SK-MEL-5 (cell line): ENCODE results near the gene ERGIC1. TPM values are rescaled to one million over a fixed set of nuclear protein-coding genes. Genes with fewer than 3 reads are reported as not detected.
"Not testable (repeated sequence)": the region's sequence is repeated elsewhere in the genome, so short reads cannot be mapped to it uniquely, and the experiment has no call there.

ENCODE experiments used
- DNase-seq: peaks from one replicate; pipeline ENCODE4 v3.0.0-alpha.2; 2016; ENCODE audit warnings: low read depth, low spot score
- in situ Hi-C: cut with HindIII; loops from 2 replicates; pipeline ENCODE4 v1.10.0; 2016; ENCODE audit warnings: low sequenced_read_pairs, high pct_unique_total_duplicates, low pct_unique_long_range_greater_than_20kb
- total RNA-seq: library from RNA; depleted of rRNA; stranded (reverse); fragments of >200 nt; shearing (Covaris generic); gene quantifications from 2 replicates; pipeline ENCODE4 v1.2.3, GENCODE V29; 2014

ERGIC1 gene
- total RNA-seq, 1 experiment from 2014 or later, result 91.3 TPM

DNA sequence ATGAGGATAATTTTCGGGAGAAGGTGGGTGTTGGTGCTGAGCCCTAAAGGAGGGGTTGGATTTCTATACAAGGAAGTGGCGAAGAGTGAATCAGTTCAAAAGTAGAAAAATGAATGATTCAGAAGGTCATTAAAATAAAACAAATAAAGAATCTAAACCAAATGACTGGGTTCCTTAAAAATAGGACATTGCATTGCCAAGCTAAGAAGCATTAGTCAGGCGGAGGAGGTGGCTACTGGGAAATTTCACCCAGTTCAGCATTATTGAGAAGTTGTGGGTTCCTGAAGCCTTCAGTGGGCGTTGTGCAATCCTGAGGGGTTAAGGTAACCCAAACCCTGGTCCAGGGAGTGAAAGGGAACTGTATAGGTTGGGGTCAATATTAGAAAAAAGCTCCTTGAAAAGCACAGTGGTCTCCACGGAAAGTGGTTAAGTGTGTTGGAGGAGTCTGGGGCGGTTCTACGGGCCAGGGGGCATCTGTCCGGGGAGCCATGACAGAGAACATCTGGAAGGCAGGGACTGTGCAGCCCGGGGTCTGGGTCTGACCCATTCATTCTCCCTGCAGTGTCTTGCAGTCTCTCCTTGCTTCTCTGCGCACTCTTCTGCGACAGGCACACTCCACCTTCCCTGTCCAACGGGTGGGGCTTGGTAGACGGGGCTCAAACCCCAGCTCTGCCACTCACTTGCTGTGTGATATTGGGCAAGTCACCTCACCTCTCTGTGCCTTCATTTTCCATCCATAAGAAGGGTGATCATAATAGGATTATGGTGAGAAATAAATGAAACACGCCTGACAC is 35.4 kb upstream of the ERGIC1 start:
- in situ Hi-C loops, result no loop called here
- no peak for DNase-seq

DNA sequence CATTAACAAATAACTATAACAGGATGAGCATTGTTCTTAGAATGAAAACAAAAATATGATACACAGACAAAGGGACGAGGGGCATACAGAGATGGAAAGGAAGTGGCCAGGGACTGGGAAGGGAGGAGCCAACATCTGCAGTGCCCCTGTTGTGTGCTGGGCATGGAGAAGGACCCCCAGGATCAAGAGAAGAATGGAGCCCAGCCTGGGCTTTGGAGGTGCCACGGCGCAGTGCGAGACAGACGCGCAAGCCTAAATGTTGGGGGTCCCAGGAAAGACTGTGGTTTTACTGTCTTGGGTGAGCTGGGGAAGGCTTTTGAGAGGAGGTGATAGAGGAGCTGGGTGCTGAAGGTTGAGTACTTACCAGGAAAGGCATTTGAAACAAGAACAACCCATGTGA is 34.6 kb upstream of the ERGIC1 start:
- no peak for DNase-seq
- in situ Hi-C loops, result no loop called here

DNA sequence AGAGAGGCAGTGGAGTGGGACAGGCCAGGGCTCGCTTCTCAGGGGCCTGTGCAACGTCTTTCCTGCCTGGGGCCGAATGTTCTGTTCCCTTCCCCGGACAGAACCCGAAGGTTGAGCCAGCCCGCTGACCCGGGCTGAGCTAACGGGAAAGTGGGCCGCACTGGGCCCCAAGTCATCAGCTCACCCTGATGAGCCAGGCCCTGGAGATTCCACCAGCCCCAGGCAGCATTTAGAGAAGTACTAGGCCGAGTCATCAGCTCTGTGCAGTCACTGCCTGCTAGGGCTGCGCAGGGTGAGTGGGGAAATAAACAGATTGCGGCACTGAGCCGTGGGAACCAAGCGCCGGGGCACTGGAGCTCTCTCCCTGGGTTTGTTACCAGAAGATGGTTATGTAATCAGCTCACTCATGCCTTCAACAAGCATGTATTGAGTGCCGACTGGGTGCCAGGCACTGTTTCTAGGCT is 33.9 kb upstream of the ERGIC1 start:
- DNase-seq, result no peak
- in situ Hi-C loops, result no loop called here

- in situ Hi-C loops, result no loop called here
- no peak for DNase-seq
These were observed 32.8 kb upstream of the ERGIC1 start for GRCh38 chr5:172801179-172801671.

GRCh38 chr5:172802112-172802511 is 31.9 kb upstream of the ERGIC1 start:
- in situ Hi-C loops, result no loop called here
- no peak for DNase-seq

- no peak for DNase-seq
- in situ Hi-C loops, result no loop called here
These were observed 31.4 kb upstream of the ERGIC1 start for GRCh38 chr5:172802567-172803176.

DNA sequence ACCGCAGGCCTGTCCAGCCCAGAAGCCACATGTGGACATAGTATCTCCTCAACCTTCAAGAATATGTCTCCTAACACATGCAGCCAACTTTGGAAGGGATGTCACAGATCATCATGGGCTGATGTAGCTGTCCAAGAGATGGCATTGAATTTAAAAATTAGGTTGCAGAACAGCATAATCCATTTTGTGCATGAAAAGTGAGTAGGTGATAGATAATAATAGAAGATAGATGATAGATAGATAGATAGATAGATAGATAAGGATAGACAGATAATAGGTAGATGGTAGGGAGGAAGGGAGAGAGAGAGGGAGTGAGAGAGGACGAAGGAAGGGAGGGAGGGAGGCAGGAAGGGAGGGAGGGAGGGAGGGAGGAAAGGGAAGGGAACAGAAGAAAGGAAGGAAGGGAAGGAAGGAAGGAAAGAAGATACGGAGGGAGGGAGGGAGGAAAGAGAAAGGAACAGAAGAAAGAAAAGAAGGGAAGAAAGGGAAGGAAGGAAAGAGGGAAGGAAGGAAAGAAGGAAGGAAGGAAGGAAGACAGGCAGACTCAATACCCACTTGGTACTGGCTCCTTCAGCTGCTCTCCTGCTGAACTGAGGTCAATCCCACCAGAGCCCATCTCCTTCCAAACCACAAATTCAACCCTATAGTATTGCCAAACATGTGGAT is 28.9 kb upstream of the ERGIC1 start:
- in situ Hi-C loops, result no loop called here
- no peak for DNase-seq

DNA sequence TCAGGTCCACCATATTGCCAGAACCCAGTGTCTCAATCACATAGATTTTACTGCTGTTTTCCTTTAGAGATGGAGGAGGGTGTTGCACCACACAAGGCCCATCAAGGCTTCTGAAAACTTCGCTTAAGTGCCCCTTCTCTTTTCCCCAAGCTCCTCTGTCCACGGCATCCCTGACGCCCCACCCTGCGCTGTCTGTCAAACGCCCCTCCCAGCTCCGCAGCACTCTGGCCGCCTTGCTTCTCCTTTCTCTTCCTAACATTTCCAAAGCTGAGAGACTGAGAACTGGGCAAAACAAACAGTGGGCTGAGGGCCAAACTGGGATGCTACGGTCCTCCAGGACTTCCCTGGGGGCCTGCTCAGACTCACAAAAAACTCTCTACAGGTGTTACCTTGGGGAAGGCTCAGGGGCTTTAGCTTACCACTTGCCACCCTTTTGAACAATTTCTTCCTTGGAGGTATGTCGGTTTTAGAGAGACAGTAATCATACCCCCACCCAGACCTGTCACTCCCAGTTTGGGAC is 28.3 kb upstream of the ERGIC1 start:
- DNase-seq, result no peak
- in situ Hi-C loops, result no loop called here

- DNase-seq, result no peak
- in situ Hi-C loops, result no loop called here
These were observed 27.0 kb upstream of the ERGIC1 start for GRCh38 chr5:172806897-172807672.

- DNase-seq, result no peak
- in situ Hi-C loops, result no loop called here
These were observed 26.2 kb upstream of the ERGIC1 start for GRCh38 chr5:172807766-172808311.

GRCh38 chr5:172809774-172810173 is 24.3 kb upstream of the ERGIC1 start:
- in situ Hi-C loops, result no loop called here
- no peak for DNase-seq

GRCh38 chr5:172810996-172811395 is 23.1 kb upstream of the ERGIC1 start:
- DNase-seq, in situ Hi-C loops: not testable (repeated sequence)

DNA sequence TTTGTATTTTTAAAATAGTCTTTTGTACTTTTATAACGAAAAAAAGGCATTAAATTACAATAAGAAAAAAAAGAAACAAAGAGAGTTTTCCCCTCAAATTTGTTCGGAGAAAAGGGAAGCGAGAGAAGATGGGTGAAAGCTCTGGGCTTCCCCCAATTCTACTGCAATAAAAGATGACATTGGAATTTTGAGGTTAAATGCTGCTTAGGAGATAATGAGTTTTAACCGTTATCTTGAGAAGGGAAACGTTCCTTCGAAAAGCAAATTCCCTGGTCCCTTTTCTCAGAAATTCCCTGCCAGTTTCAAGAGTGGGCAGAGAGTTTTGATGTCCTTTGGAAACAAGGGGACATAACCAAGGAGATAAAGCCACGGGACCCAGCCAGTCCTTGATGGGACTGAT is 18.4 kb upstream of the ERGIC1 start:
- no peak for DNase-seq
- in situ Hi-C loops, result no loop called here

- no peak for DNase-seq
- in situ Hi-C loops, result no loop called here
These were observed 17.0 kb upstream of the ERGIC1 start for GRCh38 chr5:172816925-172817562.

DNA sequence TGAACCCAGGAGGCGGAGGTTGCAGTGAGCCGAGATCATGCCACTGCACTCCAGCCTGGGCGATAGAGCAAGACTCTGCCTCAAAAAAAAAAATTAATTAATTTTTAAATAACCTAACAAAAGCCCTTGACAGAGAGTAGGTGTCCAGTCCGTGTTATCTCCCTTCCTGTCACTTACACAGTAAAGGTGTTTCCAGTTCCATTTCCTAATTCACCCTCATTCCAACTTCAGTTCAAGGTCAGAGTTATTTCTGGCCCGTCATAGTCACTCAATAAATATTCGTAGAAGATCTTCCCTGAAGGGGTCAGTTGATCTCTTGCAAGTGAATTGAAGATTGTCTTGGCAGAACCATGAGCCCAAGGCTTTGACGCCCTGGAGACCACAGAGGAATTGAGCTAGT is 16.4 kb upstream of the ERGIC1 start:
- in situ Hi-C loops, result no loop called here
- no peak for DNase-seq

DNA sequence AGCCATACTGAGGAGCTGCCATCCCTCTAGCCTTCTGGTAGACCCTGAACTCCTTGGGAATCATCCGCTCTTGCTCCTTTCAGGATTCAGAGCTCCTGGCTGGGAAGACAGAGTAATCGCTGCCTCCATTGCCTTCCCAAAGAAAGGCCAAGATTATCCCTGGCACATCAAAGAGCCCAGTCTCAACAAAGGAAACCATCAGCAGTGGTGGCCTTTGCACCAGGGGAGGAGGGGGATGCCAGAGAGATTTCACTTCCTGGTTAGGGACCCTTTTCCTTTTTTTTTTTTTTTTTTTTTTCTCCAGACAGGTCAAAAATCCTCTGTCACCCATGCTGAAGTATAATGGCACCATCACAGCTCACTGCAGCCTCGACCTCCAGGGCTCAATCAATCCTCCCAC is 16.0 kb upstream of the ERGIC1 start:
- DNase-seq, result no peak
- in situ Hi-C loops, result no loop called here

DNA sequence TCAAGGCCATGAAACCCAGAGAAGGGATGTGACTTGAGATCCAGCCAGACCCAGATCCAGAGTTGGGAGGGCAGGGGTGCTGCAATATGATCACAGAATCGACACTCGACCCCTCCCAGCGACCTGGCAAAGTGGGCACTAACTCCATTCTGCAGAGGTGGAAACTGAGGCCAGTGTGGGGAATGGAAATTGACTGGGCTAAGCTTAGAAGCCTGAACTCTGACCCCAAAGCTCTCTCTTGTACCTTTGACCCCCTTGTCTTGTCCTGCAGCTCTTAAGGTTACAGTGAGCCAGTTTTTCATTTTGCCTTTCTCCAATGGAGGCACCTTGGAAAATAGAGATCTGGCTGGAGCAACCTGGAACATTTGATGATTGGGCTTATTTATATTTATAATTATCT is 14.5 kb upstream of the ERGIC1 start:
- in situ Hi-C loops, result no loop called here

More for the DNA sequence above, 14.5 kb upstream of the ERGIC1 start:
- no peak for DNase-seq
